ENCODE results near the gene FBLN1.
"Not testable (repeated sequence)": the region's sequence is repeated elsewhere in the genome, so short reads cannot be mapped to it uniquely, and the experiment has no call there.

The FBLN1 gene

DNA sequence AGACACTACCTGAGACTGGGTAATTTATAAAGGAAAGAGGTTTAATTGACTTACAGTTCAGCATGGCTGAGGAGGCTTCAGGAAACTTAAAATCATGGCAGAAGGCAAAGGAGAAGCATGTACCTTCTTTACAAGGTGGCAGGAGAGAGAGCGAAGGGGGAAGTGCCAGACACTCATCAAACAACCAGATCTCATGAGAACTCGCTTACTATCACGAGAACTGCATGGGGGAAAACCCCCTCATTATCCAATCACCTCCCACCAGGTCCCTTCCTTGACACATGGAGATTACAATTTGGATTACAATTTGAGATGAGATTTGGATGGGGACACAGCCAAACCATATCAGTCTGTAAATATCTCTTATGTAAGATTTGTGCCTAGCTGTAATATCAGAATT, 118.0 kb downstream of the FBLN1 start:
- no peak for DNase-seq

DNA sequence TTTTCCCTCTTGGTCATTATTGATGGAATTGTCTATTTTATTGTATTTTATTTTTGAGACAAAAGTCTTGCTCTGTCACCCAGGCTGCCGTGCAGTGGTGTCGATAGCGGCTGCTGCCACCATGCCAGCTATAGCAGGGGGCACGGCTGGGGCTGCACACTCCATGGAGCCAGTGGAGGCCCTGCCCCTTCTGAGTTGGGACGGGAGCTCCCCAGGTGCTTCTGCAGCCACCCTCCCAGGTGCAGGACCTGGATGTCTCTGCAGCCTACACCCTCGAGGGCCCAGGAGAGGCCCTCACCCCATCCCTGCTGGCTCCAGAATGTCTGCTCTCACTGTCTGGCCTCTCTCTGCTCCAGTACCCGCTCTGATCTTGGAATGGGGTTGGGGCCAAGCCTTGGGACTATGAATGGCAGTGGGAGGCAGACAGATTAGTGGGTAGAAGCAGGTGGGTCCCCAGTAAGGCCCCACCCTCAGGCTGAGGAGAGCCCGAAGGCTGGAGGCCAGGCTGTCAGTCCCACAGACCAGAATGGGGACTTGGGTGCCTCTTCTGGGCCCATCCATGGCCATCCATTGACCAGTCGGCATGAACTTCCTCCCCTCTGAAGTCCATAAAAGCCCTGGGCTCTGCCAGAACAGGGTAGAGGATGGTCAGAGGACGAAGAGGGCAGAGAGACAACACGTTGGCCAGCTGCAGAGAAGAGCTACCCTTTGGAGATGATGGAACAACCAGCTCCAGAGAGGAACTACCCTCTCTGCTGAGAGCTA, 119.3 kb downstream of the FBLN1 start:
- no peak for DNase-seq

DNA sequence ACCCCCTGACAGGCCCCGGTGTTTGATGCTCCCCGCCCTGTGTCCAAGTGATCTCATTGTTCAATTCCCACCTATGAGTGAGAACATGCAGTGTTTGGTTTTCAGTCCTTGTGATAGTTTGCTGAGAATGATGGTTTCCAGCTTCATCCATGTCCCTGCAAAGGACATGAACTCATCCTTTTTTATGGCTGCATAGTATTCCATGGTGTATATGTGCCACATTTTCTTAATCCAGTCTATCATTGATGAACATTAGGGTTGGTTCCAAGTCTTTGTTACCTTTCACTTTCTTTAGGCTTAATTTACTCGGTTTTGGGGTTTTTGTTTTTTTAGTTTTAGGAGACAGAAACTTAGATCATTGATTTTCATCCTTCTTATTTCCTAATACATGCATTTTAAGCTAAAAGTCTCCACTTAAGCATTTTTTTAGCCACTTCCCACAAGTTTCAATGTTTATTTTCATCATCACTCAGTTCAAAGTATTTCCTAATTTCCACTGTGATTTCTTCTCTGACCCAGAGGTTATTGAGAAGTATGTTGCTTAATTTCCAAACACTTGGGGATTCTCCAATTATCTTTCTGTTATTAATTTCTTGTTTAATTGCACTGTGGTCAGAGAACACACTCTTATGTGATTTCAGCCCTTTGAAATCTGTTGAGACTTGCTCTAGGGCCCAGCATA, 120.9 kb downstream of the FBLN1 start:
- DNase-seq: not testable (repeated sequence)

- peak; percentile 78 for DNase-seq
These were observed 123.5 kb downstream of the FBLN1 start for GRCh38 chr22:45626198-45626651.

- no peak for DNase-seq
These were observed 125.0 kb downstream of the FBLN1 start for GRCh38 chr22:45627489-45628233.

DNA sequence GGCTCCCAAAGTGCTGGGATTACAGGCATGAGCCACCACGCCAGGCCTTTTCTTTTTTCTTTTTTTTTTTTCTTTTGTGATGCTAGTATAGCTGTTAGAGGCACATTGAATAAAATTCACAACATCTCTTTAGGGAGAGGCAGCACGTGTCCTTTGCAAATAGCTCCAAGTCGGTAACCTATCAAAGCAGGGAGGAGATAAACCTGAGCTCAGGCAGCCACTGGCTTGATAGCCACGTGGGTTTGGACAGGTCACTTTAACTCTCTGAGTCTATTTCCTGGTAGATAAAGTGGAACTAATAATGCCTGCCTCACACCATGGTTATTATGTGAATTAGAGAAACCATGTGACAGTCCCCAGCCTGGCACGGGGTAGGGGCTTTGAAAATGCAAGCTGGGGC, 125.8 kb downstream of the FBLN1 start:
- no peak for DNase-seq

DNA sequence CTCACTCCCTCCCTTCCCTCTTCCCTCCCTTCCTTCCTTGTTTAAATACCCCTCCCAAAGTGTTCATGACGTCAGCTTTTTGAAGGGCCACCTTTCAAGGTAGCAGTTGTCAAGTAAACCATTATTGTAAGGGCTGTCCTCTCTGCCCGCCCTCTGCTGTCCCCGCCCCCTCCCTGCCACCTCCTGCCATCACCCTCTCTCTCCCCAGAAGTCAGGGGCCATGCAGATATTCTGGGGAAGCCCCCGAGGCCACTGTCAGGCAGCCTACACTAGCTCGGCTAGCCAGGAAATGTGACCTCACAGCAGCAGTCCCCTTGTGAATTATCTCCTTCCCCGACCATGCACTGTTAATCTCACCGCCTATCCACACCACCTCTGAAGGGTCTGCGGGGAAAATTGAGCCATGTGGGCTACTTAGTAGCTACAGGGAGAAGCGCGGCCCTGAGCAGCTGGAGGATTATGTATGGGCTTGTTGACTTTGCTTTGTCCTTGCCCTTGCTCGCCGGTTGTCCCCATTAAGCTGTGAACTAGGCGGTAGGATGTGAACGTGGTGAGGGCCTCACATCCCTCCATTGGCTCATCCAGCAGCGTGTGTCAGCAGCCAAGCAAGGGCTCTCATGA, 126.9 kb downstream of the FBLN1 start:
- peak; percentile 92 for DNase-seq

DNA sequence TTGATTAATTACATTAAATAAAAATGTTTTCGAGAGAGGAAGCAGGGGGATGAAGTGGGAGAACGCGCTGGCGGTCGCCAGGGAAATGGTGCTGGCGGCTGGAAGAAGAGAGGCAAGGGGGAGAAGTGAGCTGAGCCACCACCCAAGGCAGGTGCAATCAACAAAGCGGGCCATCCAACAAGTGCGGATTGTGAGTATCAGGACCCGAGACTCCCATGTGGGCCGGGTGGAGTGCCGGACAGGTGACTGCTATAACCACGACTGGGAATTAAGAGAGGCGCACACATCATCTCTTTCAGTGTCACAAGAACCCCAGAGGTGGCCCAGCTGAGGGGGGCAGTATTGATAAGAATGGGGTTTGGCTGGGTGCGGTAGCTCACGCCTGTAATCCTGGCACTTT, 127.8 kb downstream of the FBLN1 start:
- no peak for DNase-seq

DNA sequence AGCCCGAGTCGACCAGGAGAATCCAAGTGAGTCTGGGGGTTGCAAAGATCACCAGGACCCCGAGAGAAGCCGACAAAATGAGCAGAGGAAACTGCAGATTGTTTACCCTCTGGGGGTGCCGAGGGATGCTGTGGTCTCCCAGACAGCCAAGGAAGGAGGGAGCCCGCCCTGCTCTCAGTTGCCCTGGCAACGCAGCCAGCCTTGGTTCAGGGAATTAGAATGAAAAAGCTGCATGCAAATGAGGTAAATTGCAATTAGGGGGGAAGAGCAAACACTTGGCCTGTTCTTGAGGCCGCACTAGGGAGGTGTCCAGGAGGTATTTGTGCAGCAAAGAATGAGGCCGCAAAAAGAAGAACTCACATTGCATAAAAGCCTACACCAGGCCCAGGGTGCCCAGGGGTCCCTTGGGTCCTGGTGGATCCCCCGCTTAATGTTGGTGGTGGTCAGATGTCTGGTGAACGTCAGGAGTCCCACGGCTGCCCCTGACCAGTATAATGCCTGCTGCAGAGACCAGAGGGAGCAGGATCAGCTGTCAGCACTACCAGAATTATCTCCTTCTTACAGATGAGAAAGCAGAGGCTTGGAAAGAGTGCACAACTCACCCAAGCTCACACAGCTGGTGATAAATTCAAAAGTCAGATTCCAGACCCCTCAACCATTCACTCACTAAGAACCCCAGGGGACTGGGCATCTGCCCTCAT, 128.6 kb downstream of the FBLN1 start:
- no peak for DNase-seq

DNA sequence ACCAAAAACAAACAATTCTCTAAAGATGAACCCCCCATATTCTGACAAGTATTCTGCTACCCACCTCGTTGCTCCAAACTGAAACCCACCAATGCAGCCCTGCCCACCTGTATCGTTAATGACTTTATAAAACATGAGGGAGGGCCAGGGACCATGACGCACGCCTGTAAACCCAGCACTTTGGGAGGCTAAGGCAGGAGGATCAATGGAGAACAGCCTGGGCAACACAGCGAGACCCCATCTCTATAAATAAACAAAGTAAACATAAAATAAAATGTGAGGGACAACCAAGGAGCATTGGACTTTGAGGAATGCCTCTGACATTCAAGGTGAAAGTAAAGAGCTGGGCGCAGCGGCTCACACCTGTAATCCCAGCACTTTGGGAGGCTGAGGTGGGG, 129.2 kb downstream of the FBLN1 start:
- DNase-seq: no peak

GRCh38 chr22:45632791-45633515, 130.3 kb downstream of the FBLN1 start:
- no peak for DNase-seq

- no peak for DNase-seq
These were observed 134.0 kb downstream of the FBLN1 start for GRCh38 chr22:45636683-45637082.

DNA sequence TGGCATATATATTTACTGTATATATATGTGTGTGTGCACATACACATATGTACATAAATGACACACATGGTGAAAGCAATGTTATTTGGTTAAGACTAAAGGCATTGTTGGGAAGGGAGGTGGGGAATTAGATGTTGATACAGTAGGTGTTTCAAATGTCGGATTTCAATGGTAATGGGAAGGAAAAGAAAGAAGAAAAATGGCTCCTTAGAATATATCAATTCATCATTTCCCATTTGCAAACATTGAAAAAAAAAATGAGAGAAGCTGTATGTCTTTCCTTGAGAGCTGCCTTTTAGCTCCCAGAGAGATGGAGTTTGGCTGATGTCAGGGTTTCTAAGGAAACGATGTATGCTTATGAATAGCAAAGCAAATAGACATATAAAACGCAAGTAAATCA, 135.5 kb downstream of the FBLN1 start:
- no peak for DNase-seq

DNA sequence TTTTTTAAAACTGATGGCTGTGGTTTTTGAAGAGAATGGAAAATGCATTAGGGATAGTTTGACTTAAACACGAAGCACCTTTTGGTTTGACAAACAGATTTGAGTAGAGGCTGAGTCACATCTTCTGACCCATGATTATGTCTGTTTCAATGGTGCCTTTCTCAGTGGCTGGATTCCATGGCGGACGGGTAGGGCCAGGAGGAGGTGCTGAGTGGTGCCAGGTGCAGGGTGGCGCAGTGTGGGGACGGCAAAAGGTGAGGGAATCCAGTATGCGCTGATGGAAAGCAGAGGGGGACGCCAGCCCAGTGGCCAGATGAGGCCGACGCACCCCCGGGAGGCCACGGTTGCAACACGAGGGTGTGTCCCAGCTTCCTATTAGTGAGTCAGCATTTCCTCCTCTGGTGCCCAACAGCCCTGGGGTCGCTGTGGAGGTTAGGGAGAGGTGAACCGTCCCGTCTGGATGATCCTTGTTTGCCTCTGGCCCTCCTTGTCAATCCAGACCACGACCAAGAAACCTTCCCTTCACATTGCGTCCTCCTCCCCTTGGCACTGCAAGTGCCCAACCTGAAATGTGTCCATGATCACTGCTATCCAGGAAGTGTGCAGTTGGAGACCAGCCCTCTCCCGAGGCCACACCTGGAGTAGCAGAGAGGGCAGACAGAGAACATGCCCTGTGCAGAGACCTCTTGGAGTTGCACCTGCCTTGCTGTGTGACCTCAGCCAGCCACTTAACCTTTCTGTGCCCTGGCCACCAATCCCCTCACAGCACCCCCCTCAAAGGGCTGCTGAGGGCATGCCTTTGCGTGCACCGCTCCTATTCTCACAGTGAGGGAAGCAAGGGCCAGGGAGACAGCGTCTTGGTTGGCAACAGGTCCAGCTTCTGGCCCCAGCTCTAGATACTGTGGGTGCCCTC, 136.4 kb downstream of the FBLN1 start:
- no peak for DNase-seq

DNA sequence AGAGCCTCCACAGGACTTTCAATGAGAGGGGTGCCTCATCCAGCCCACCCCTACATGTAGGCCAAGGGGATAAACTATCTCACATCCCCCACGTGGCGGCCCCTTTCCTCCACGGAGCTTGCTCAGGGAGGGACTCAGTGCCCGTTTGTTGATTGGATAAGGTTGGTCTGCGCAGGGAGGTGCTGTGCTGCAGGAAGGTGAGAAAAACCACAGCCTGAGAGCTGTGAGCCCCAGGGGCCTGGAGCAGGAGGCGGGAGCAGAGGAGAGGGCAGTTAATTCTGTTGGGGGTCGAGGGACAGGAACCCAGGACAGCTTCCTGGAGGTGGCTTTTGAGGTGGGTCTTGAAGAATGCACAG, 137.0 kb downstream of the FBLN1 start:
- no peak for DNase-seq

DNA sequence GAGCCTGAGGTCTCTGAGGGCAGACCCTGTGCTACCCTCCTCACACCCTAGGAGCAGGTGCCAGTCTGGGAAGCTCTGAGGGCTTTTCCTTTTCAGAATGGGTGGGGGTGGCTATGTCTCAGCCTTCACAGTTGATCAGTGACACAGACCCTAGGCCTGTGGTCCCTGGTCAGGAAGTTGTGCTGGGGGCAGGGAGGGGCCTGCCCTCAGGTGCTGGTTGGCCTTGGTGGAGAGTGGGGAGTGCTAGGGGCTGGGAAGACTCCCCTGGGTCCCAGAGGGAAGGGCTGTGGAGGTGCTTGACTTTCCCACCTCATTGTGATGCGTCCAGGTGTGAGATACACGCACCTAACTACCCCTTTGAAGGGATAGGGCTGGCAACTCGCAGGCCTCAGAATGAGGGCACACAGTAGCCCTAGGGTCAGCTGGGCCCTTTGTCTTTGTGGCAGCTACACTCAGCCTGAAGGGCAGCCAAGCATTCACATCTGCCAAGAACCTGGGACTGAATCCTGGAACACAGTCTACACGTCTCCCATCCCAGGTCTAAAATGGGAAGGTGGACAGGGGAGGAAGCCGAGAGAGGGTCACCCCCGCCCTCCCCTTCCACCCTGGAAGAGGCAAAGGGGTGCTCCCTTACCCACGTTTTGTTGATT, 137.7 kb downstream of the FBLN1 start:
- DNase-seq: no peak

DNA sequence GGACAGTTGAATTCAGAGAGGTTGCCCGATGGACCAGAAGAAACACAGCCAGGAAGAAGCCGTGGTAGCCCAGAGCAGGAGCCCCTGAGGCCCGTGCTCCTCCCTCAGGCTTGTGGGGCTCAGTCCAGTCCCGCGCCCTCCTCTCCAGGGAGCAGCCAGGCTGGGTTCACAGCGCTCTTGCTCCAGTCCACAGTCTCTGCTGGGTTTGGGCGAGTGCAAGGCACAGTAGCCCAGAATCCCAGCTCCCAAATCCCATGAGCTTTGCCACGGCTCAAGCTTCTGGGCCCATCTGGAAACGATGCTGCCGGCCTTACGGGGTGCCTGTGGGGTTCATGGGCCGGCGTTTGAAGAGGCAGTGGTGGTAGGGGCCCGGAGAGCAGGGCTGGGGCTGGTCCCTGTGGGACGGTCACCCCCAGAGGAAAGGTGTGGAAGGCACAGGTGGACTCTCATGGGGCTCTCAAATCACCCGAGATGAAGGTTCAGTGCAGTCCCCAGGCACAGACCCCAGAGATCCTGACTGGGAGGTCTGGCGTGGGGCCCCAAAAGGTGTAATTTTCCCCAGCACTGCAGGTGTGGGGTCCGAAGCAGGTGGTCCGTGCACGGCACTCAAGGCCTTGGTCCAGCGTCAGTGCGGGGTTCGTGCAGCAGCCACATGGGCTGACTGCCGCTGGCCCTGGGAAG, 138.4 kb downstream of the FBLN1 start:
- DNase-seq: no peak

DNA sequence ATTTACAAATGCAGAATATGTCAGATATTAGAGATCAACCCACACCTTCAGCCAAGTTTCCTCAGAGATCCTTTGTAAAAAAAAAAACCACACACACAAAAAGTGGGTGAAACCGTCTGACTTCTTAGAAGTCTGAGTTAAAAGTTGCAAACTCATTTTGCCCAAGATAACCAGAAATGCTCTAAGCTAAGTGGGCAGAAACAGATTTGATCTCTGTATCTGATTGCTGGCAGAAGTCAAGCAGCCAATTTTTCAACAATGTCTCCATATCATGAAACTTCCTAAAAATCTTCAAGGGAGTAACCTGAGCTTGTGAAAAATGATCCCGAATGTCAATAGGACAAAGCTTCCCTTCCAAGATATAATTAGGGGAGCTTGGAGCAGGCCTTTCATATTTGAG, 140.3 kb downstream of the FBLN1 start:
- no peak for DNase-seq

DNA sequence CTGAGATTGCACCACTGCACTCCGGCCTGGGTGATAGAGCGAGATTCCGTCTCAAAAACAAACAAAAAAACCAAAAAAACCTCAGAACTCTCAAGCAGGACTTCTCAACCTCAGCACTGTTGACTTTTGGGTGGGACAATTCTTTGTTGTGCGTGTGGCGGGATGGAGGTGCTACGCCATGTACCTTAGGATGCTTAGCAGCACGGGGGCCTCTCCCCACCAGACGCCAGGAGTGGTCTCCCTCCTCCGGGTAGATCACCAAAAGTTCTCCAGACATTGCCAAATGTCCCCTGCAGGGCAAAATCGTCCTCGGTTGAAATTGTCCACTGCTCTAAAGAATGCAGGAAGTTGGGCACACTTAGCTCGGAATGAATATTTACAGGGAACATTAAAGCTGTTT, 142.0 kb downstream of the FBLN1 start:
- no peak for DNase-seq

- no peak for DNase-seq
These were observed 142.5 kb downstream of the FBLN1 start for GRCh38 chr22:45645150-45645525.
